ENCODE data around the gene RMDN2.

Gene RMDN2

GRCh38 chr2:38035968-38036367 lies 110.9 kb downstream of the RMDN2 start:
- Histone ChIP-seq H3K4me3 (ENCODE audit: low read depth, low read length) (no peak overlapping the region), H3K36me3 (replicated peaks) (no peaks in the 10 kb centered on the region), H3K27ac (no peak overlapping the region), H3K27me3 (replicated peaks) (no peaks in the 10 kb centered on the region)
- in situ Hi-C loops (cut with HindIII; ENCODE audit: low pct_ligation_motif_present, low sequenced_read_pairs) = no loop called here
- no peak for TF ChIP-seq CTCF (IDR thresholded peaks at IDR 0.05; ENCODE audit: low read depth, low read length, missing control alignments)
- no peak for DNase-seq

DNA sequence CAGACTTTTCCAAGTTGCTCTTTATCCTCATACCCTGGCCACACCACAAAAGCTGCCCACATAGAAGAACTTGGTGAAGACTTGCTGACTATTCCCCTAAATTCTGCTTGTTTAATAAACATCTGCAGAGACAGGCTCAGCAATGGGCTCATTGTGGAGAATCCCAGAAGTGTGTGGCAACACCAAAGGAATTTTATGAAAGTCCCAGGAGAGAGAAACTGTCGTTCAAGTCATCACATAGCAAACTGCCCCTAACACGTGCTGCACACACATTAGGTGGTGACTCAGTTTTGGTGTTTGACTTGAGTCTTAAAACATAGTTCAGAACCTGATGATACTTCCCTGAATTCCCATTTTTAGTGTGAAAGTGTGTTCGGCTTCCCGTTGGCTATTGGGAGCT lies 112.2 kb downstream of the RMDN2 start:
- no peak for DNase-seq
- H3K27ac ChIP-seq = no peak overlapping the region
- in situ Hi-C loops (cut with HindIII; ENCODE audit: low pct_ligation_motif_present, low sequenced_read_pairs) = no loop called here
- no peaks in the 10 kb centered on the region for H3K27me3 ChIP-seq (replicated peaks)
- H3K4me3 ChIP-seq (ENCODE audit: low read depth, low read length) = no peak overlapping the region
- H3K36me3 ChIP-seq (replicated peaks) = no peaks in the 10 kb centered on the region
- TF ChIP-seq CTCF (IDR thresholded peaks at IDR 0.05; ENCODE audit: low read depth, low read length, missing control alignments) = no peak

DNA sequence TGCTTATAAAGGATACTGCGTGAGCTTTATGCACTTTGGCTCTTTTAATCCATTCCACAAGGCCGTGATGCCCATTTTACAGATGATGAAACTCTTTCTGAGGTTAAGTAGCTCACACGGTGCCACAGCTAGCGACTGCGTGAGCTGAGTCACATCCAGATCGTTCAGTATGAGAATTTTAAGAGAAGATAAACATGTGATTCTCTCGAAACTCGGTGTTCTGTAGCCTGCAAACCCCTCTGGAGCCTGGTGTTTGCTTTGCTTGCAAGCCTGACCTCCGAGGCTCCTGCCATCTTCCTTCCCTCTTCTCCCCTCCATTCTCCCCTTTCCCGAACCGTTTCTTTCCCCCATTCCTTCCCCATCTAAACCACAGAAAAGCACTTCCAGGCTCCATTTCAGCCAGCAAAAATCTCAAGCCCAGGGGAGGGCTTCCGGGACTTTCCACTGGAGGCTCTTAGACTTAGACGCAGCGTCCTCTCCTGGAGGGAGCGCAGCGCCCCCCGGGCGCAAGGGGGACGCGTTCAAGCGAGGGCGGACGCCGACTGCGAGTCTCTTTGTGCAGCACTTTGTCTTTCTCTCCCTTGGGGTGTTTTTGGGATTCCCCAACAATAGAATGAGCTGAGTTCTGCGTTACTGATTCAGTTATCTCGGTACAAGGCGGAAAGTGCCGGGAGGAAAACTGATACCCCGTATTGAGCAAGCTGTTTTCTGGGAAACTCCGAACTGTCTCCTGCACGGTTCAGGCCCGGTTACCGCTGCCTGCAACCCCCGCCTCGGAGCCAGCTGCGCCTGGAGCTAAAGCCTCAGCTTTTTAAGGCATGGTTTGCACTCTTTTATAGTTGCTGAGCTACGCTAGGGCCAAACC lies 112.9 kb downstream of the RMDN2 start:
- peak; percentile 48 for DNase-seq
- Histone ChIP-seq H3K27ac (peak overlapping the region; percentile 49), H3K4me3 (ENCODE audit: low read depth, low read length) (peak overlapping the region; percentile 38), H3K27me3 (replicated peaks) (no peaks in the 10 kb centered on the region), H3K36me3 (replicated peaks) (no peaks in the 10 kb centered on the region)
- peak; percentile 71 for TF ChIP-seq CTCF (IDR thresholded peaks at IDR 0.05; ENCODE audit: low read depth, low read length, missing control alignments)
- in situ Hi-C loops (cut with HindIII; ENCODE audit: low pct_ligation_motif_present, low sequenced_read_pairs) = no loop called here

GRCh38 chr2:38038682-38039081 lies 113.6 kb downstream of the RMDN2 start:
- H3K36me3 ChIP-seq (replicated peaks) = no peaks in the 10 kb centered on the region
- no peak for TF ChIP-seq CTCF (IDR thresholded peaks at IDR 0.05; ENCODE audit: low read depth, low read length, missing control alignments)
- peak overlapping the region; percentile 49 for H3K27ac ChIP-seq
- in situ Hi-C loops (cut with HindIII; ENCODE audit: low pct_ligation_motif_present, low sequenced_read_pairs) = no loop called here
- H3K27me3 ChIP-seq (replicated peaks) = no peaks in the 10 kb centered on the region
- no peak overlapping the region for H3K4me3 ChIP-seq (ENCODE audit: low read depth, low read length)
- DNase-seq = no peak

DNA sequence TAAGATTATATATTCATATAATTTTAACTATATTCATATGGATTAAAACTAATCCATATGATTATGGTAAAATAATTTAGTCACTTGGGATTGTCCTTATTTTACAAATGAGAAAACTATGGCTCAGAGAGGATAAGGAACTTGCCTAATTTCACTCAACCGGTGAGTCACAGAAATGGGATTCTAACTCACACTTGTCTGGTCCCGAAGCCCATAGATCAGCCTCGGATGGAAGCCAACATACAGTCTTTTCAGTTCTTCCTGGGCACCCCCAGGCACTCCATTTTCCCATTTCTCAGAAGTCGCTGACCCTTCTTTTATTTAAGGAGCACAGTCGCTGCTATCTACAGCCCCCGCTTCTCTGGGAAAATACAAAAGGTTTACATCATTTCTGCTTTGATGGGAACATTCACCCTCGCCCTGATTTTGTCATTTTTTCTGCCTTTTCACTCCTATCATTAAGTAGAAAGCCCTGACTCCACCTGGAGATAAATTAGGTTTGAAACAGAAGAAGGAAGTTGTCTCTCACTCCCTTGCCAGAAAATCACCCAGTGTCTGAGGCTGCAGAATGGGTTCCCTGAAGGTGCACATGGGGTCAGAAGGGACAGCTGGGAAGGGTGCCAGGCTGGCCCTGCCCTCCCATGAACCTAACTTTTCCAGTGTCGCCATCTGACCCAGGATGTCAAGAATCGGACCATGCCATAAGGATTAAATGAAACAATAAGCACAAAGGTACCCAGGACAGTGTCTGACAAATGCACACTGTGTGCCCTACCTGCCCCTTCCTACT lies 114.2 kb downstream of the RMDN2 start:
- no peak for TF ChIP-seq CTCF (IDR thresholded peaks at IDR 0.05; ENCODE audit: low read depth, low read length, missing control alignments)
- Histone ChIP-seq H3K4me3 (ENCODE audit: low read depth, low read length) (no peak overlapping the region), H3K27me3 (replicated peaks) (no peaks in the 10 kb centered on the region), H3K36me3 (replicated peaks) (no peaks in the 10 kb centered on the region), H3K27ac (no peak overlapping the region)
- DNase-seq = no peak
- in situ Hi-C loops (cut with HindIII; ENCODE audit: low pct_ligation_motif_present, low sequenced_read_pairs) = no loop called here
